ENCODE data around the gene PON1. TPM values are rescaled to one million over a fixed set of nuclear protein-coding genes. Genes with fewer than 3 reads are reported as not detected.

PON1 gene
- polyA plus RNA-seq (2013, experiment 1 of 2): 0.06 TPM
- polyA plus RNA-seq (2013, experiment 2 of 2): 0.04 TPM

DNA sequence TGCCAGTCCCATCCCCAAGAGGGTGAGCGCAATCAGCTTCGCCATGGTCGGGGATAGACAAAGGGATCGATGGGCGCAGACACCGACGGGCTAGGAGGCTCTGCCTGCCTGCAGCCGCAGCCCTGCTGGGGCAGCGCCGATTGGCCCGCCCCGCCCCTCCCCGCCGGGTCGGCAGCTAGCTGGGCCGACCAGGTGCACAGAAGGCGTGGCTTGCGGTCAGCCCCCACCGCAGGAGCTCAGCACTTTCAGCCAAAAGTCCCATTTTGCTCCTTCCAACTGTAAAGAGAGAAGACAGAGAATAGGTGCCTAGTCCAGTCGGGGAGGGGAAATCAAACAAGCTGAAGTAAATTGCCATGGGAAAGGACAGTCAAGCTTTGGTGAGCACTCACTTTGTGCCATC, at the start of gene PON1:
Gene PON1, minus strand, starts transcription at position 102 of the 400 bp plus-strand sequence. Its CDS starts 57 bp downstream, at position 45.
- no peaks in the 10 kb centered on the region for H3K79me2 ChIP-seq (ENCODE audit: control insufficient read depth, insufficient read depth, low read length)
- H2BK120ac ChIP-seq (ENCODE audit: low read depth, low read length): no peak within 1 kb of the TSS
- no peaks in the 10 kb centered on the region for H3K79me1 ChIP-seq (ENCODE audit: low read length)
- no peak within 1 kb of the TSS for H3K4me2 ChIP-seq (ENCODE audit: low read length)
- no peak within 1 kb of the TSS for H3K4ac ChIP-seq (ENCODE audit: low read depth, low read length)
- no peak within 1 kb of the TSS for H2BK5ac ChIP-seq (ENCODE audit: low read length)
- H2AK5ac ChIP-seq (ENCODE audit: low read length): no peak within 1 kb of the TSS
- H3K27ac ChIP-seq (ENCODE audit: low read depth, low read length): no peak within 1 kb of the TSS
- no peaks in the 10 kb centered on the region for H3K27me3 ChIP-seq (ENCODE audit: insufficient read depth, low read length, poor library complexity)
- H3K36me3 ChIP-seq (ENCODE audit: control insufficient read depth, insufficient read depth, low read length): no peaks in the 10 kb centered on the region
- H3K4me3 ChIP-seq (ENCODE audit: low read length): no peak within 1 kb of the TSS
- no peaks in the 10 kb centered on the region for H3K4me1 ChIP-seq (ENCODE audit: control insufficient read depth, low read depth, low read length)
- no peak within 1 kb of the TSS for H4K5ac ChIP-seq (ENCODE audit: low read length)
- no peak for DNase-seq
- no peak within 1 kb of the TSS for H2BK15ac ChIP-seq (replicated peaks; ENCODE audit: low read depth)
- H4K8ac ChIP-seq (ENCODE audit: low read depth, low read length): no peak within 1 kb of the TSS
- no peak within 1 kb of the TSS for H3K23ac ChIP-seq (ENCODE audit: low read length)
- no peak within 1 kb of the TSS for H3K9ac ChIP-seq (ENCODE audit: low read length)
- WGBS (ENCODE audit: extremely low coverage, insufficient coverage, low lambda C conversion rate): no CpG with 5 or more reads among the region's 20 CpGs
- H3K56ac ChIP-seq (ENCODE audit: low read length): no peak within 1 kb of the TSS
- H3K18ac ChIP-seq (ENCODE audit: low read length): no peak within 1 kb of the TSS

DNA sequence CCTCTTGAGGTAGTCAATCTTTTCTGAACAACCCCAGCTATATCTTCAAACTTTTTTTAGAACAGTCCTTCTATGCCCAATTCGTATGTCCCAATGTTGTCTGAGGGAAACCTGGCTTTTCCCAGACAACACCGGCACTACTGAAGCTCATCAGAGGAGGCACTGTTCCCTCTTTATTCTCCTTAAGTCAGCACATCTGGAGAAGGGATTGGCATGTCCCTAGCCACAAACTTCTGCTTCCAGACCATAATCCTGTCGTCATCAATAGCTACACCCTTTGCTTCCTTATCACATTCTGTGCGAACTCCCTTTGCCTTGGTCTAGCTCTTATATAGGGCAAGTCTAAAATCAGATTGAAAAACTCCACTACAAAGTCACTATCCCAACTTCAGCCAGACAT, 49.0 kb upstream of the PON1 start:
- H3K27ac ChIP-seq (ENCODE audit: low read depth, low read length): no peak overlapping the region
- no peak overlapping the region for H3K18ac ChIP-seq (ENCODE audit: low read length)
- H3K4me1 ChIP-seq (ENCODE audit: control insufficient read depth, low read depth, low read length): no peaks in the 10 kb centered on the region
- H4K5ac ChIP-seq (ENCODE audit: low read length): no peak overlapping the region
- H2AK5ac ChIP-seq (ENCODE audit: low read length): no peak overlapping the region
- H3K4me3 ChIP-seq (ENCODE audit: low read length): no peak overlapping the region
- no peak overlapping the region for H3K4ac ChIP-seq (ENCODE audit: low read depth, low read length)
- H3K79me1 ChIP-seq (ENCODE audit: low read length): no peaks in the 10 kb centered on the region
- H2BK120ac ChIP-seq (ENCODE audit: low read depth, low read length): no peak overlapping the region
- no peak overlapping the region for H2BK15ac ChIP-seq (replicated peaks; ENCODE audit: low read depth)
- H2BK5ac ChIP-seq (ENCODE audit: low read length): no peak overlapping the region
- DNase-seq: no peak
- H4K8ac ChIP-seq (ENCODE audit: low read depth, low read length): no peak overlapping the region
- H3K36me3 ChIP-seq (ENCODE audit: control insufficient read depth, insufficient read depth, low read length): no peaks in the 10 kb centered on the region
- no peaks in the 10 kb centered on the region for H3K27me3 ChIP-seq (ENCODE audit: insufficient read depth, low read length, poor library complexity)
- WGBS (ENCODE audit: extremely low coverage, insufficient coverage, low lambda C conversion rate): no CpG with 5 or more reads among the region's 4 CpGs
- no peak overlapping the region for H3K9ac ChIP-seq (ENCODE audit: low read length)
- H3K23ac ChIP-seq (ENCODE audit: low read length): no peak overlapping the region
- H3K4me2 ChIP-seq (ENCODE audit: low read length): no peak overlapping the region
- no peaks in the 10 kb centered on the region for H3K79me2 ChIP-seq (ENCODE audit: control insufficient read depth, insufficient read depth, low read length)
- no peak overlapping the region for H3K56ac ChIP-seq (ENCODE audit: low read length)

DNA sequence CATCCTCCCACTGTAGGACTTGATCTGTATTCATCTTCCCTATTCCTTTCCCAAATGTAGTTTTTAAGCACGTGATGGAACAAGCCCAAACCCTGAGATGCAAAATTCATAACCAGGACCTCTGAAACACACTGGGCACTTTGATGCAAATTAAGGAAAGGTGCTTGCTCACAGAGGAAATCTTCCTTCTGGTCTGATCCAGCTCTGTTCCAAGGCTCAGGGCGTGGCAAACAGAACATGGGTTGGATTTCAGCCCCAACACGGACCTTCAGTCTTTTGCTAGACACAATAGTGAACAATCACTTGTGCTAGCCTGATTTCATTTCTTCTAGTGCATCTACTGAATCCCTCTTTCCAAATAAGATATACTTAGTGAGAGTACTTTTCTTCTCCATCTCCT, 43.9 kb upstream of the PON1 start:
- Histone ChIP-seq H3K4ac (ENCODE audit: low read depth, low read length) (no peak overlapping the region), H3K27me3 (ENCODE audit: insufficient read depth, low read length, poor library complexity) (no peaks in the 10 kb centered on the region), H3K27ac (ENCODE audit: low read depth, low read length) (no peak overlapping the region), H3K4me2 (ENCODE audit: low read length) (no peak overlapping the region), H4K5ac (ENCODE audit: low read length) (no peak overlapping the region), H3K36me3 (ENCODE audit: control insufficient read depth, insufficient read depth, low read length) (no peaks in the 10 kb centered on the region), H2AK5ac (ENCODE audit: low read length) (no peak overlapping the region), H3K79me2 (ENCODE audit: control insufficient read depth, insufficient read depth, low read length) (no peaks in the 10 kb centered on the region), H3K56ac (ENCODE audit: low read length) (no peak overlapping the region), H3K79me1 (ENCODE audit: low read length) (no peaks in the 10 kb centered on the region), H3K4me3 (ENCODE audit: low read length) (no peak overlapping the region), H2BK5ac (ENCODE audit: low read length) (no peak overlapping the region), H3K9ac (ENCODE audit: low read length) (no peak overlapping the region), H3K4me1 (ENCODE audit: control insufficient read depth, low read depth, low read length) (no peaks in the 10 kb centered on the region), H2BK15ac (replicated peaks; ENCODE audit: low read depth) (no peak overlapping the region), H4K8ac (ENCODE audit: low read depth, low read length) (no peak overlapping the region), H2BK120ac (ENCODE audit: low read depth, low read length) (no peak overlapping the region), H3K18ac (ENCODE audit: low read length) (no peak overlapping the region), H3K23ac (ENCODE audit: low read length) (no peak overlapping the region)
- WGBS (ENCODE audit: extremely low coverage, insufficient coverage, low lambda C conversion rate): no CpG with 5 or more reads among the region's 3 CpGs
- no peak for DNase-seq

DNA sequence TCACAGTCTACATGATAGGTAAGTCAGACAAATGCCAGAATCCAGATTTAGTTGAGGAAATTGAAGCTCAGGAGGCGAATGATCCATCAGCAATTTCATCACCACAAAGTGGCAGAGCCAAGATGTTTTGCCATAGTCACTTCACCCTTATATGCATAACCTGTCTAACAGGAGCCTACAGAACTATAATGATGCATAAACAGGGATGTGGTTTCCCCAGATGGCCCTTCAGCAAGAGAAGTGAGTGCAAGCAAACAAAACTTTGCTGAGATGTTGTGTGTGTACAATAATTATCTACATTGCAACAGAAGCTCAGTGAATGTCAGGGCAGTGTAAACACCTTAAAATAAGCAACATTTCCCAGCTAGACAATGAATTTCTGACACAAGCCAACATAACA, 43.3 kb upstream of the PON1 start:
- no peak overlapping the region for H3K4ac ChIP-seq (ENCODE audit: low read depth, low read length)
- H4K5ac ChIP-seq (ENCODE audit: low read length): no peak overlapping the region
- H2BK15ac ChIP-seq (replicated peaks; ENCODE audit: low read depth): no peak overlapping the region
- no peak overlapping the region for H3K4me2 ChIP-seq (ENCODE audit: low read length)
- no peak overlapping the region for H3K18ac ChIP-seq (ENCODE audit: low read length)
- H3K56ac ChIP-seq (ENCODE audit: low read length): no peak overlapping the region
- no peak overlapping the region for H3K9ac ChIP-seq (ENCODE audit: low read length)
- H3K36me3 ChIP-seq (ENCODE audit: control insufficient read depth, insufficient read depth, low read length): no peaks in the 10 kb centered on the region
- no peak overlapping the region for H3K27ac ChIP-seq (ENCODE audit: low read depth, low read length)
- H2BK5ac ChIP-seq (ENCODE audit: low read length): no peak overlapping the region
- no peaks in the 10 kb centered on the region for H3K79me1 ChIP-seq (ENCODE audit: low read length)
- DNase-seq: no peak
- H3K4me3 ChIP-seq (ENCODE audit: low read length): no peak overlapping the region
- no peaks in the 10 kb centered on the region for H3K27me3 ChIP-seq (ENCODE audit: insufficient read depth, low read length, poor library complexity)
- no peak overlapping the region for H4K8ac ChIP-seq (ENCODE audit: low read depth, low read length)
- H3K79me2 ChIP-seq (ENCODE audit: control insufficient read depth, insufficient read depth, low read length): no peaks in the 10 kb centered on the region
- no peaks in the 10 kb centered on the region for H3K4me1 ChIP-seq (ENCODE audit: control insufficient read depth, low read depth, low read length)
- H3K23ac ChIP-seq (ENCODE audit: low read length): no peak overlapping the region
- no CpG with 5 or more reads among the region's 1 CpG for WGBS (ENCODE audit: extremely low coverage, insufficient coverage, low lambda C conversion rate)
- H2AK5ac ChIP-seq (ENCODE audit: low read length): no peak overlapping the region
- no peak overlapping the region for H2BK120ac ChIP-seq (ENCODE audit: low read depth, low read length)

DNA sequence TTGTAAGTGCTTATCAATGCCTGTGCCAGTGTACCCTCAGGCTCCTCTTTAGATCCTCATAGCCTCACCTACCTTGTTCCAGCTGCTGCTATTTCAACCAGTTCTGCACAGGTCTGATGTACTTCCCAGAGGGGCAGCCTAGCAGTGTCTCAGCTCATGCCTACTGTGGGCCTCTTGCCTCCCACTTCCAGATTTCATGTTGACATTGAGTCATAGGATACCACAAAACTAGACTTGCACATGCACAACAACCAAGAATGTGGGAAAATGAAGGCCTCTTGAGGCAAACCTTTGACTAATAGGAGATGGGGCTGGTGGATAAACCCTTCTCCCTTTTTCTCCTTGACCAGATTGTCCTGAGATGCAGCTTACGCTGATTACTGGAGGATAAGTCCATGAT, 40.8 kb upstream of the PON1 start:
- Histone ChIP-seq H3K36me3 (ENCODE audit: control insufficient read depth, insufficient read depth, low read length) (no peaks in the 10 kb centered on the region), H3K9ac (ENCODE audit: low read length) (no peak overlapping the region), H3K18ac (ENCODE audit: low read length) (no peak overlapping the region), H3K4me3 (ENCODE audit: low read length) (no peak overlapping the region), H3K79me2 (ENCODE audit: control insufficient read depth, insufficient read depth, low read length) (no peaks in the 10 kb centered on the region), H2BK5ac (ENCODE audit: low read length) (no peak overlapping the region), H3K23ac (ENCODE audit: low read length) (no peak overlapping the region), H2BK15ac (replicated peaks; ENCODE audit: low read depth) (no peak overlapping the region), H4K8ac (ENCODE audit: low read depth, low read length) (no peak overlapping the region), H3K79me1 (ENCODE audit: low read length) (no peaks in the 10 kb centered on the region), H3K4me2 (ENCODE audit: low read length) (no peak overlapping the region), H3K4me1 (ENCODE audit: control insufficient read depth, low read depth, low read length) (no peaks in the 10 kb centered on the region), H3K27me3 (ENCODE audit: insufficient read depth, low read length, poor library complexity) (no peaks in the 10 kb centered on the region), H2BK120ac (ENCODE audit: low read depth, low read length) (no peak overlapping the region), H3K27ac (ENCODE audit: low read depth, low read length) (no peak overlapping the region), H3K4ac (ENCODE audit: low read depth, low read length) (no peak overlapping the region), H2AK5ac (ENCODE audit: low read length) (no peak overlapping the region), H4K5ac (ENCODE audit: low read length) (no peak overlapping the region), H3K56ac (ENCODE audit: low read length) (no peak overlapping the region)
- no CpG with 5 or more reads among the region's 1 CpG for WGBS (ENCODE audit: extremely low coverage, insufficient coverage, low lambda C conversion rate)
- DNase-seq: no peak

DNA sequence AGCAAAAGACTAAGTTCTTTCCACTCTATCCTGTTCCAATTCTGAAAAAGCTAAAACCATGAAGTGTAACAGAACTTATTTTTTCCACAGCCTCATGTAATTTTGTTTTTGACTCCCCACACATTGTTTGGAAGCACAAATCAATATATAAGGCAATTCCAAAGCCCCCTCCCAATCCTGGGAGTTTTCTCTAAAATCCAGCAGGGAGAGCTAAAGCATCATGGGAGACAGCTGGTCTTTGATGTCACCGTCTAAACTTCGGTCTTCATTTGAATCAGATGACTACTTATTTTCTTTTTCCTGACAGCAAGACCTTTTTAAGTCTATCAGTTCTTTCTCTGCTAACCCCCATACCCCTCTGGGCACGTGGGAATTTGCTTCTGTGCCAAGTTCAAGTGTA, 33.3 kb upstream of the PON1 start:
- H3K23ac ChIP-seq (ENCODE audit: low read length): no peak overlapping the region
- H3K4me2 ChIP-seq (ENCODE audit: low read length): no peak overlapping the region
- H2BK5ac ChIP-seq (ENCODE audit: low read length): no peak overlapping the region
- H3K27me3 ChIP-seq (ENCODE audit: insufficient read depth, low read length, poor library complexity): no peaks in the 10 kb centered on the region
- H4K5ac ChIP-seq (ENCODE audit: low read length): no peak overlapping the region
- no peak overlapping the region for H4K8ac ChIP-seq (ENCODE audit: low read depth, low read length)
- H3K56ac ChIP-seq (ENCODE audit: low read length): no peak overlapping the region
- no peak overlapping the region for H3K27ac ChIP-seq (ENCODE audit: low read depth, low read length)
- DNase-seq: peak; percentile 19
- no peaks in the 10 kb centered on the region for H3K36me3 ChIP-seq (ENCODE audit: control insufficient read depth, insufficient read depth, low read length)
- no peak overlapping the region for H3K18ac ChIP-seq (ENCODE audit: low read length)
- no peak overlapping the region for H3K4me3 ChIP-seq (ENCODE audit: low read length)
- no peak overlapping the region for H3K9ac ChIP-seq (ENCODE audit: low read length)
- no peaks in the 10 kb centered on the region for H3K4me1 ChIP-seq (ENCODE audit: control insufficient read depth, low read depth, low read length)
- no peaks in the 10 kb centered on the region for H3K79me1 ChIP-seq (ENCODE audit: low read length)
- H2BK15ac ChIP-seq (replicated peaks; ENCODE audit: low read depth): no peak overlapping the region
- no peak overlapping the region for H3K4ac ChIP-seq (ENCODE audit: low read depth, low read length)
- no peak overlapping the region for H2BK120ac ChIP-seq (ENCODE audit: low read depth, low read length)
- no peaks in the 10 kb centered on the region for H3K79me2 ChIP-seq (ENCODE audit: control insufficient read depth, insufficient read depth, low read length)
- no CpG with 5 or more reads among the region's 3 CpGs for WGBS (ENCODE audit: extremely low coverage, insufficient coverage, low lambda C conversion rate)
- H2AK5ac ChIP-seq (ENCODE audit: low read length): no peak overlapping the region

Data from mesendoderm (in vitro differentiated cells).